HL-60 (cell line): ENCODE data around the gene PTPRN2.

Experiments
- DNase-seq, 2 experiments: peaks; one replicate each; pipeline ENCODE4 v3.0.0-alpha.2; 2010 to 2020; ENCODE audit warnings: low read depth in 1 of 2, low spot score in 1 of 2
- H3K27ac ChIP-seq: fragments of 250-450 bp; sonication (Bioruptor Pico); replicated peaks from 2 replicates; pipeline ENCODE4 v1.5.1; 2020; ENCODE audit warnings: mild to moderate bottlenecking, moderate library complexity
- H3K27me3 ChIP-seq: fragments of 250-450 bp; sonication (Bioruptor Pico); 2 replicates; pipeline ENCODE4 v1.5.1; 2021; ENCODE audit warnings: mild to moderate bottlenecking, moderate library complexity; ENCODE audit not compliant: insufficient read depth, poor library complexity, severe bottlenecking
- H3K4me3 ChIP-seq: replicated peaks from 2 replicates; pipeline ENCODE4 v1.5.1; 2011; ENCODE audit warnings: mild to moderate bottlenecking, control low read depth, low read length; ENCODE audit not compliant: insufficient read depth
- GABPA ChIP-seq: IDR thresholded peaks from 2 replicates; pipeline ENCODE4 v1.6.1; 2012; ENCODE audit warnings: low read depth
- POLR2AphosphoS5 ChIP-seq: IDR thresholded peaks from 2 replicates; pipeline ENCODE4 v1.6.1; 2012; ENCODE audit warnings: low read depth
- SPI1 ChIP-seq: IDR thresholded peaks from 2 replicates; pipeline ENCODE4 v1.6.1; 2012; ENCODE audit warnings: low read depth, mild to moderate bottlenecking, borderline replicate concordance
- TF ChIP-seq, protein P1 (sequence below): IDR thresholded peaks from 2 replicates; pipeline ENCODE4 v1.6.1; 2012; ENCODE audit warnings: low read depth; ENCODE audit not compliant: insufficient replicate concordance
- TF ChIP-seq, protein P2 (sequence below): IDR thresholded peaks from one replicate; pipeline ENCODE4 v1.5.1; 2011; ENCODE audit warnings: low read length, control low read depth, inconsistent platforms; ENCODE audit not compliant: insufficient read depth

PTPRN2 gene

DNA sequence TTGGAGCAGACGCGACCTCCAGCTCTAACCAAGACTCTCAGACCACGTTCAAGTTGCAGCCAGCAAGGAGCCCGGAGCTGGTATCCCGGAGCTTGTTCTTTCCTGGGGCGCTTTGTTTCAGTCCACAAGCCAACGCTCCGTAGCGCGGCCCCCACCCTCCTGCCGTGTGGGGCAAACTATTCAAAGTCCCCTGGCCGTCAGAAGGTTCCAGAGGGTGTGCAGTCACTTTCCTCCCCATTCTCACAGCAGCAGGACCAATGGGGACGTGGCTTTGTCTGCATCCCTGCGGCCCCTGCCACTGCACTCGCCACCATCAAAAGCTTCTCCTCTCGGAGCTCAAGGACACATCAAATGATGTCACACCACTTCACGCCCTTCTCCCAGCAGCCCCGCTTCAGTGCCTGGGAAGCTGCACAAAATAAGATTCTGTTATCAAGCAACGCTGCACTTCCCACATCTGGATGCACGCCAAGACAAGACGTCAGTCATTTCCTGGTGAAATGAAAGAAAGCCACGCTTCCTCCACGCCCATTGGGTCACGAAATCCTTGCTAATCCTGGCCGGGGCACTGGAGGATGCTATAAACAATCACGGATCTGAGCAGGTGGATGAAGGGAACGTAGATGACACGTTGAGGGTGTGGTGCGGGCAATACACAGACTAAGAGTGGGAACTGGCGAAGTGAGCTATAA lies 348.2 kb downstream of the PTPRN2 start:
- H3K27me3 ChIP-seq: no peaks in the 10 kb centered on the region
- DNase-seq: no peak
- no peak overlapping the region for H3K27ac ChIP-seq
- no peak overlapping the region for H3K4me3 ChIP-seq
- TF ChIP-seq, protein P1, sequence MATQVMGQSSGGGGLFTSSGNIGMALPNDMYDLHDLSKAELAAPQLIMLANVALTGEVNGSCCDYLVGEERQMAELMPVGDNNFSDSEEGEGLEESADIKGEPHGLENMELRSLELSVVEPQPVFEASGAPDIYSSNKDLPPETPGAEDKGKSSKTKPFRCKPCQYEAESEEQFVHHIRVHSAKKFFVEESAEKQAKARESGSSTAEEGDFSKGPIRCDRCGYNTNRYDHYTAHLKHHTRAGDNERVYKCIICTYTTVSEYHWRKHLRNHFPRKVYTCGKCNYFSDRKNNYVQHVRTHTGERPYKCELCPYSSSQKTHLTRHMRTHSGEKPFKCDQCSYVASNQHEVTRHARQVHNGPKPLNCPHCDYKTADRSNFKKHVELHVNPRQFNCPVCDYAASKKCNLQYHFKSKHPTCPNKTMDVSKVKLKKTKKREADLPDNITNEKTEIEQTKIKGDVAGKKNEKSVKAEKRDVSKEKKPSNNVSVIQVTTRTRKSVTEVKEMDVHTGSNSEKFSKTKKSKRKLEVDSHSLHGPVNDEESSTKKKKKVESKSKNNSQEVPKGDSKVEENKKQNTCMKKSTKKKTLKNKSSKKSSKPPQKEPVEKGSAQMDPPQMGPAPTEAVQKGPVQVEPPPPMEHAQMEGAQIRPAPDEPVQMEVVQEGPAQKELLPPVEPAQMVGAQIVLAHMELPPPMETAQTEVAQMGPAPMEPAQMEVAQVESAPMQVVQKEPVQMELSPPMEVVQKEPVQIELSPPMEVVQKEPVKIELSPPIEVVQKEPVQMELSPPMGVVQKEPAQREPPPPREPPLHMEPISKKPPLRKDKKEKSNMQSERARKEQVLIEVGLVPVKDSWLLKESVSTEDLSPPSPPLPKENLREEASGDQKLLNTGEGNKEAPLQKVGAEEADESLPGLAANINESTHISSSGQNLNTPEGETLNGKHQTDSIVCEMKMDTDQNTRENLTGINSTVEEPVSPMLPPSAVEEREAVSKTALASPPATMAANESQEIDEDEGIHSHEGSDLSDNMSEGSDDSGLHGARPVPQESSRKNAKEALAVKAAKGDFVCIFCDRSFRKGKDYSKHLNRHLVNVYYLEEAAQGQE: no peak
- TF ChIP-seq GABPA (no peak), POLR2AphosphoS5 (no peak), SPI1 (no peak)
- TF ChIP-seq, protein P2, sequence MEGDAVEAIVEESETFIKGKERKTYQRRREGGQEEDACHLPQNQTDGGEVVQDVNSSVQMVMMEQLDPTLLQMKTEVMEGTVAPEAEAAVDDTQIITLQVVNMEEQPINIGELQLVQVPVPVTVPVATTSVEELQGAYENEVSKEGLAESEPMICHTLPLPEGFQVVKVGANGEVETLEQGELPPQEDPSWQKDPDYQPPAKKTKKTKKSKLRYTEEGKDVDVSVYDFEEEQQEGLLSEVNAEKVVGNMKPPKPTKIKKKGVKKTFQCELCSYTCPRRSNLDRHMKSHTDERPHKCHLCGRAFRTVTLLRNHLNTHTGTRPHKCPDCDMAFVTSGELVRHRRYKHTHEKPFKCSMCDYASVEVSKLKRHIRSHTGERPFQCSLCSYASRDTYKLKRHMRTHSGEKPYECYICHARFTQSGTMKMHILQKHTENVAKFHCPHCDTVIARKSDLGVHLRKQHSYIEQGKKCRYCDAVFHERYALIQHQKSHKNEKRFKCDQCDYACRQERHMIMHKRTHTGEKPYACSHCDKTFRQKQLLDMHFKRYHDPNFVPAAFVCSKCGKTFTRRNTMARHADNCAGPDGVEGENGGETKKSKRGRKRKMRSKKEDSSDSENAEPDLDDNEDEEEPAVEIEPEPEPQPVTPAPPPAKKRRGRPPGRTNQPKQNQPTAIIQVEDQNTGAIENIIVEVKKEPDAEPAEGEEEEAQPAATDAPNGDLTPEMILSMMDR: no peak

DNA sequence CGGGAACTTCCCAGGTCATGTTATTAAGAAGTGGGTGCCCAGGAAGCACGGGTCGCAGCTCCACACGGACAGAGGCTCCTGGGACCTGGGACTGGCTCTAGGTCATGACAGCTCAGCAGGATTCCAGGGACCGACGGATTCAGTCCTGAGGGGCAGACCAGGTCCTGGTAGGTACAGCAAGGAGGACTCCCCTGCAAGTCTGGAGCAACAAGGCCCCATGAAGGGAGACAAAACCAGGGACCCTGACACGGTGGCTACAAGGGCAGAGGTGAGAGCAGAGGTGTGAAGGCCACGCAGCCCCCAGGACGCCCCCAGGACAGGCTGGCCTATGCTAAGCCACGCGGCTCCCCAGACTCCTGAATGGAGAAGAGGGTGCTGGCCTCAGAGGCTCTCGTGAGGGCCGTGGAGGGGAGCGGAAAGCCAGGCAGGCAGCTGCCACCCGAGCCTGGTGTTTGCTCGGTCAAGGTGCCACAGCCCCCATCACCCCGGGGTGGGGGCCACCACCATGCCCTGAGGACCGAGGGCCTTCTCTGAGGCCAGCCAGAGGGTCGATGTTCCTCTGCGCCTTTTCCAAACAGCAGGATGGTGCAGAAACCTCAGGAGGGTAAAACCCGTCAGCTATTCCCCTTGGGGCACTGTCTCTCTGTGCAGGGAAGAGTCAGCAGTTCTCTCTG lies 348.9 kb downstream of the PTPRN2 start:
- Histone ChIP-seq H3K4me3 (no peak overlapping the region), H3K27ac (no peak overlapping the region), H3K27me3 (no peaks in the 10 kb centered on the region)
- DNase-seq: no peak
- TF ChIP-seq, protein P1: no peak
- TF ChIP-seq POLR2AphosphoS5 (no peak), GABPA (no peak), SPI1 (no peak)
- TF ChIP-seq, protein P2: no peak

DNA sequence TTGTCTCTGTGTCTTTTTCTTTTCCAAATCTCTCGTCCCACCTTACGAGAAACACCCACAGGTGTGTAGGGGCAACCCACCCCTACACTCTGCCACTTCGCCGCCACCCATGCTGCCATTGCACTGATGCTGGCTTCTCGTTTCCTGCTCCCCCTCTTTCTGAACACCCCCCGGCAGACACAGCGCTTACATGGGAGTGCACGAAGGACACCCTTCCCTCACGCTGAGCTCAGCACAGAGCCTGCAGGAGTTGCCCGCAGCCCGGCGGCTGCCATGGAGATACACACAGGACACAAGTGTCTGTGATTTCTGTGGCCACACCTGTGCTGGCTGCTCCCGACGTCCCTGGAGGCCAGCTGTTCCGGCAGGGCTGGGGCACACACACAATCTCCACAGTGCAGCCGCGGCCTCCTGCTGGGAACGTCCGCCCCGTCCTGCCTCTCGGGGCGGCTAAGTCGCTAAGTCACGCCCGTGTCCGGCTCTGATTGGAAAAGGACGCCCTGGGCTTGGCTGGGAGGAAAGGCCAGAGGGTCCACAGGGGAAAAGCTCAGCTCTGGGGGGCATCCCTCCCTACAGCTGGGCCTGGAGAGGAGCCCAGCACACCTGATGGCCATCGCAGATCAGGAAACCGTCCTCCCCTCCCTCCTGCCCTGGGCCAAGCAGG lies 349.8 kb downstream of the PTPRN2 start:
- TF ChIP-seq SPI1: no peak
- TF ChIP-seq, protein P2: no peak
- no peak for TF ChIP-seq POLR2AphosphoS5
- TF ChIP-seq, protein P1: no peak
- no peak for TF ChIP-seq GABPA
- H3K27ac ChIP-seq: no peak overlapping the region
- no peak for DNase-seq
- no peak overlapping the region for H3K4me3 ChIP-seq
- no peaks in the 10 kb centered on the region for H3K27me3 ChIP-seq
